T-helper 2 cell treated with Interferon-gamma antibody and Interleukin-4, amounts not matched to agents 100 ng/mL and 5 ng/mL, for 36 hours (primary cell): ENCODE data around the gene ELMOD3. TPM values are rescaled to one million over a fixed set of nuclear protein-coding genes. Genes with fewer than 3 reads are reported as not detected.
"Not testable (repeated sequence)": the region's sequence is repeated elsewhere in the genome, so short reads cannot be mapped to it uniquely, and the experiment has no call there.

Experiments
- intact Hi-C: fragments of 100-400 bp; cut with micrococcal nuclease; formaldehyde crosslinking; loops from one replicate; pipeline ENCODE4 v1.15.1; 2023
- total RNA-seq: library from RNA; stranded (reverse); gene quantifications from 2 replicates; pipeline ENCODE4 v1.2.3, GENCODE V29; 2022

ELMOD3 gene
- total RNA-seq, 1 donor from 2014 or later, result 21.2 TPM

GRCh38 chr2:85371045-85371444 is 16.5 kb downstream of the ELMOD3 start:
- intact Hi-C loops, result no loop called here

- intact Hi-C loops, result no loop called here
Observed at GRCh38 chr2:85376291-85377065, 21.9 kb downstream of the ELMOD3 start.

GRCh38 chr2:85377083-85377482 is 22.5 kb downstream of the ELMOD3 start:
- intact Hi-C loops, result no loop called here

GRCh38 chr2:85378257-85378656 is 23.7 kb downstream of the ELMOD3 start:
- intact Hi-C loops, result no loop called here

- intact Hi-C loops, result no loop called here
Observed at GRCh38 chr2:85380048-85380447, 25.5 kb downstream of the ELMOD3 start.

GRCh38 chr2:85383151-85383550 is 28.6 kb downstream of the ELMOD3 start:
- intact Hi-C loops, result not testable (repeated sequence)

- intact Hi-C loops, result no loop called here
Observed at GRCh38 chr2:85383850-85384249, 29.3 kb downstream of the ELMOD3 start.

- intact Hi-C loops, result no loop called here
Observed at GRCh38 chr2:85385746-85386145, 31.2 kb downstream of the ELMOD3 start.

- intact Hi-C loops, result no loop called here
Observed at GRCh38 chr2:85387754-85388153, 33.2 kb downstream of the ELMOD3 start.

GRCh38 chr2:85388878-85389538 is 34.4 kb downstream of the ELMOD3 start:
- intact Hi-C loops, result no loop called here

- intact Hi-C loops, result loop anchor here (1.0 to 5.0 kb wide), 3 partner anchors 28 to 161 kb away; partner anchors contain the start of genes ELMOD3, RETSAT and SH2D6
Observed at GRCh38 chr2:85390941-85391669, 36.5 kb downstream of the ELMOD3 start.

- intact Hi-C loops, result loop anchor here (5.0 kb wide), 1 partner anchor 42 kb away; the partner anchor contains the start of genes ELMOD3 and RETSAT
Observed at GRCh38 chr2:85393836-85394235, 39.3 kb downstream of the ELMOD3 start.

GRCh38 chr2:85394261-85394681 is 39.7 kb downstream of the ELMOD3 start:
- intact Hi-C loops, result loop anchor here (5.0 kb wide), 1 partner anchor 42 kb away; the partner anchor contains the start of genes ELMOD3 and RETSAT

GRCh38 chr2:85394976-85395375 is 40.4 kb downstream of the ELMOD3 start:
- intact Hi-C loops, result loop anchor here (5.0 kb wide), 1 partner anchor 43 kb away; the partner anchor contains the start of genes ELMOD3 and RETSAT

GRCh38 chr2:85395912-85396475 is 41.4 kb downstream of the ELMOD3 start:
- intact Hi-C loops, result no loop called here

GRCh38 chr2:85396531-85397470 is 42.2 kb downstream of the ELMOD3 start:
- intact Hi-C loops, result no loop called here

- intact Hi-C loops, result no loop called here
Observed at GRCh38 chr2:85397925-85398331, 43.4 kb downstream of the ELMOD3 start.

GRCh38 chr2:85398426-85399182 is 44.0 kb downstream of the ELMOD3 start:
- intact Hi-C loops, result no loop called here

GRCh38 chr2:85399183-85399455 is 44.5 kb downstream of the ELMOD3 start:
- intact Hi-C loops, result no loop called here

GRCh38 chr2:85400023-85400422 is 45.5 kb downstream of the ELMOD3 start:
- intact Hi-C loops, result no loop called here
